ENCODE data around the gene ADAMTSL4. TPM values are rescaled to one million over a fixed set of nuclear protein-coding genes. Genes with fewer than 3 reads are reported as not detected.

Gene ADAMTSL4
- total and polyA plus RNA-seq, 9 of the 15 experiments (the other 6 are each of a cell fraction or from before 2014, with no cell fraction given): 12.7 to 212 (median 35.6) TPM

GRCh38 chr1:150548632-150549495 is at the start of gene ADAMTSL4 (continued):
- TF ChIP-seq CHD4 (IDR thresholded peaks at IDR 0.05; ENCODE audit: insufficient read depth, insufficient replicate concordance, low read depth, low read length, poor library complexity, severe bottlenecking): peak; percentile 57
- no peak for TF ChIP-seq ZNF436 (CRISPR knock-in tag; IDR thresholded peaks at IDR 0.05)
- TF ChIP-seq, protein P1, sequence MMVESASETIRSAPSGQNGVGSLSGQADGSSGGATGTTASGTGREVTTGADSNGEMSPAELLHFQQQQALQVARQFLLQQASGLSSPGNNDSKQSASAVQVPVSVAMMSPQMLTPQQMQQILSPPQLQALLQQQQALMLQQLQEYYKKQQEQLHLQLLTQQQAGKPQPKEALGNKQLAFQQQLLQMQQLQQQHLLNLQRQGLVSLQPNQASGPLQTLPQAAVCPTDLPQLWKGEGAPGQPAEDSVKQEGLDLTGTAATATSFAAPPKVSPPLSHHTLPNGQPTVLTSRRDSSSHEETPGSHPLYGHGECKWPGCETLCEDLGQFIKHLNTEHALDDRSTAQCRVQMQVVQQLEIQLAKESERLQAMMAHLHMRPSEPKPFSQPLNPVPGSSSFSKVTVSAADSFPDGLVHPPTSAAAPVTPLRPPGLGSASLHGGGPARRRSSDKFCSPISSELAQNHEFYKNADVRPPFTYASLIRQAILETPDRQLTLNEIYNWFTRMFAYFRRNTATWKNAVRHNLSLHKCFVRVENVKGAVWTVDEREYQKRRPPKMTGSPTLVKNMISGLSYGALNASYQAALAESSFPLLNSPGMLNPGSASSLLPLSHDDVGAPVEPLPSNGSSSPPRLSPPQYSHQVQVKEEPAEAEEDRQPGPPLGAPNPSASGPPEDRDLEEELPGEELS (CRISPR knock-in tag; IDR thresholded peaks at IDR 0.05; ENCODE audit: borderline replicate concordance): no peak
- TF ChIP-seq, protein P2, sequence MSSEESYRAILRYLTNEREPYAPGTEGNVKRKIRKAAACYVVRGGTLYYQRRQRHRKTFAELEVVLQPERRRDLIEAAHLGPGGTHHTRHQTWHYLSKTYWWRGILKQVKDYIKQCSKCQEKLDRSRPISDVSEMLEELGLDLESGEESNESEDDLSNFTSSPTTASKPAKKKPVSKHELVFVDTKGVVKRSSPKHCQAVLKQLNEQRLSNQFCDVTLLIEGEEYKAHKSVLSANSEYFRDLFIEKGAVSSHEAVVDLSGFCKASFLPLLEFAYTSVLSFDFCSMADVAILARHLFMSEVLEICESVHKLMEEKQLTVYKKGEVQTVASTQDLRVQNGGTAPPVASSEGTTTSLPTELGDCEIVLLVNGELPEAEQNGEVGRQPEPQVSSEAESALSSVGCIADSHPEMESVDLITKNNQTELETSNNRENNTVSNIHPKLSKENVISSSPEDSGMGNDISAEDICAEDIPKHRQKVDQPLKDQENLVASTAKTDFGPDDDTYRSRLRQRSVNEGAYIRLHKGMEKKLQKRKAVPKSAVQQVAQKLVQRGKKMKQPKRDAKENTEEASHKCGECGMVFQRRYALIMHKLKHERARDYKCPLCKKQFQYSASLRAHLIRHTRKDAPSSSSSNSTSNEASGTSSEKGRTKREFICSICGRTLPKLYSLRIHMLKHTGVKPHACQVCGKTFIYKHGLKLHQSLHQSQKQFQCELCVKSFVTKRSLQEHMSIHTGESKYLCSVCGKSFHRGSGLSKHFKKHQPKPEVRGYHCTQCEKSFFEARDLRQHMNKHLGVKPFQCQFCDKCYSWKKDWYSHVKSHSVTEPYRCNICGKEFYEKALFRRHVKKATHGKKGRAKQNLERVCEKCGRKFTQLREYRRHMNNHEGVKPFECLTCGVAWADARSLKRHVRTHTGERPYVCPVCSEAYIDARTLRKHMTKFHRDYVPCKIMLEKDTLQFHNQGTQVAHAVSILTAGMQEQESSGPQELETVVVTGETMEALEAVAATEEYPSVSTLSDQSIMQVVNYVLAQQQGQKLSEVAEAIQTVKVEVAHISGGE (CRISPR knock-in tag; IDR thresholded peaks at IDR 0.05): peak in 1 of 3 experiments; percentile 63; a peak in 3 of 6 replicates
- TF ChIP-seq LARP7 (IDR thresholded peaks at IDR 0.05): no peak
- no peak for TF ChIP-seq EWSR1 (IDR thresholded peaks at IDR 0.05; ENCODE audit: borderline replicate concordance, low read depth, partially characterized antibody)
- no peak for TF ChIP-seq ZNF584 (CRISPR knock-in tag; IDR thresholded peaks at IDR 0.05; ENCODE audit: low read depth)
- TF ChIP-seq, protein P3, sequence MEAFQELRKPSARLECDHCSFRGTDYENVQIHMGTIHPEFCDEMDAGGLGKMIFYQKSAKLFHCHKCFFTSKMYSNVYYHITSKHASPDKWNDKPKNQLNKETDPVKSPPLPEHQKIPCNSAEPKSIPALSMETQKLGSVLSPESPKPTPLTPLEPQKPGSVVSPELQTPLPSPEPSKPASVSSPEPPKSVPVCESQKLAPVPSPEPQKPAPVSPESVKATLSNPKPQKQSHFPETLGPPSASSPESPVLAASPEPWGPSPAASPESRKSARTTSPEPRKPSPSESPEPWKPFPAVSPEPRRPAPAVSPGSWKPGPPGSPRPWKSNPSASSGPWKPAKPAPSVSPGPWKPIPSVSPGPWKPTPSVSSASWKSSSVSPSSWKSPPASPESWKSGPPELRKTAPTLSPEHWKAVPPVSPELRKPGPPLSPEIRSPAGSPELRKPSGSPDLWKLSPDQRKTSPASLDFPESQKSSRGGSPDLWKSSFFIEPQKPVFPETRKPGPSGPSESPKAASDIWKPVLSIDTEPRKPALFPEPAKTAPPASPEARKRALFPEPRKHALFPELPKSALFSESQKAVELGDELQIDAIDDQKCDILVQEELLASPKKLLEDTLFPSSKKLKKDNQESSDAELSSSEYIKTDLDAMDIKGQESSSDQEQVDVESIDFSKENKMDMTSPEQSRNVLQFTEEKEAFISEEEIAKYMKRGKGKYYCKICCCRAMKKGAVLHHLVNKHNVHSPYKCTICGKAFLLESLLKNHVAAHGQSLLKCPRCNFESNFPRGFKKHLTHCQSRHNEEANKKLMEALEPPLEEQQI (IDR thresholded peaks at IDR 0.05): no peak
- no peak for TF ChIP-seq KAT2B (IDR thresholded peaks at IDR 0.05; ENCODE audit: low read depth, low read length)
- TF ChIP-seq, protein P4, sequence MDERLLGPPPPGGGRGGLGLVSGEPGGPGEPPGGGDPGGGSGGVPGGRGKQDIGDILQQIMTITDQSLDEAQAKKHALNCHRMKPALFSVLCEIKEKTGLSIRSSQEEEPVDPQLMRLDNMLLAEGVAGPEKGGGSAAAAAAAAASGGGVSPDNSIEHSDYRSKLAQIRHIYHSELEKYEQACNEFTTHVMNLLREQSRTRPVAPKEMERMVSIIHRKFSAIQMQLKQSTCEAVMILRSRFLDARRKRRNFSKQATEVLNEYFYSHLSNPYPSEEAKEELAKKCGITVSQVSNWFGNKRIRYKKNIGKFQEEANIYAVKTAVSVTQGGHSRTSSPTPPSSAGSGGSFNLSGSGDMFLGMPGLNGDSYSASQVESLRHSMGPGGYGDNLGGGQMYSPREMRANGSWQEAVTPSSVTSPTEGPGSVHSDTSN (CRISPR knock-in tag; IDR thresholded peaks at IDR 0.05; ENCODE audit: low read depth): no peak
- TF ChIP-seq, protein P4 (tag; conservative IDR thresholded peaks at IDR 0.05; ENCODE audit: low read depth): no peak
- no peak for TF ChIP-seq CBFA2T3 (IDR thresholded peaks at IDR 0.05)
- peak; percentile 16; the same call in 1 of the 2 replicates for TF ChIP-seq GABPB1 (CRISPR knock-in tag; IDR thresholded peaks at IDR 0.05)

Measured in K562 (cell line).